Naive thymus-derived CD4-positive, alpha-beta T cell (primary cell): ENCODE results near the gene AGL. TPM values are rescaled to one million over a fixed set of nuclear protein-coding genes. Genes with fewer than 3 reads are reported as not detected.
"Not testable (repeated sequence)": the region's sequence is repeated elsewhere in the genome, so short reads cannot be mapped to it uniquely, and the experiment has no call there.

Experiments
- ATAC-seq: fragments of 150-1000 bp; cut with Tn5 transposase; 2 replicates; pipeline ENCODE4 v1.10.0; 2021; ENCODE audit warnings: mild to moderate bottlenecking, moderate library complexity
- CTCF ChIA-PET: fragments of 350-600 bp; sonication (Branson Sonifier 250); formaldehyde crosslinking; loops from one replicate; lab custom pipeline; 2021; ENCODE audit warnings: antibody characterized with exemption; lab: Charles Lee
- POLR2A ChIA-PET: fragments of 350-600 bp; sonication (Branson Sonifier 250); formaldehyde crosslinking; loops from one replicate; lab custom pipeline; 2021; ENCODE audit warnings: antibody characterized with exemption, inconsistent platforms; lab: Charles Lee
- DNase-seq, 9 donors: peaks; one replicate each; pipeline versions ENCODE4 v3.0.0 to v3.0.0-alpha.2; 2020 to 2022; ENCODE audit warnings: mixed read lengths in 1 of 9
- H3K27ac ChIP-seq: one replicate; pipeline ENCODE4 v1.7.0; 2013; ENCODE audit warnings: mild to moderate bottlenecking, low read depth, low read length, moderate library complexity
- H3K27me3 ChIP-seq, 2 donors: one replicate each; pipeline ENCODE4 v1.7.0; 2013; ENCODE audit warnings: low read length in 2 of 2, mild to moderate bottlenecking in 2 of 2, moderate library complexity in 2 of 2; ENCODE audit not compliant: control insufficient read depth in 2 of 2, insufficient read depth in 2 of 2
- H3K36me3 ChIP-seq, 3 experiments: 1 replicate in 2 of 3; 2 replicates in 1 of 3; pipeline ENCODE4 v1.7.0; 2013; ENCODE audit warnings: low read length in 3 of 3, mild to moderate bottlenecking in 3 of 3, moderate library complexity in 1 of 3; ENCODE audit not compliant: insufficient read depth in 3 of 3, control insufficient read depth in 2 of 3
- H3K4me1 ChIP-seq, 2 donors: one replicate each; pipeline ENCODE4 v1.7.0; 2013; ENCODE audit warnings: low read length in 2 of 2, mild to moderate bottlenecking in 2 of 2, moderate library complexity in 1 of 2; ENCODE audit not compliant: control insufficient read depth in 2 of 2, insufficient read depth in 2 of 2
- H3K4me3 ChIP-seq: 2 replicates; pipeline ENCODE4 v1.7.0; 2013; ENCODE audit warnings: mild to moderate bottlenecking, low read length
- H3K9me3 ChIP-seq, 3 experiments: 1 replicate in 2 of 3; 2 replicates in 1 of 3; pipeline ENCODE4 v1.7.0; 2013; ENCODE audit warnings: low read length in 3 of 3; ENCODE audit not compliant: control insufficient read depth in 2 of 3
- H3K27ac Mint-ChIP-seq, 9 donors: one replicate each; pipeline ENCODE4 v1.8.0; 2020 to 2022; ENCODE audit warnings: mixed read lengths in 9 of 9, mild to moderate bottlenecking in 8 of 9, moderate library complexity in 5 of 9, inconsistent platforms in 2 of 9
- H3K27me3 Mint-ChIP-seq, 5 donors: one replicate each; pipeline ENCODE4 v1.8.0; 2021 to 2022; ENCODE audit warnings: mixed read lengths in 5 of 5, mild to moderate bottlenecking in 1 of 5
- H3K36me3 Mint-ChIP-seq, 5 donors: one replicate each; pipeline ENCODE4 v1.8.0; 2020 to 2022; ENCODE audit warnings: mixed read lengths in 5 of 5, mild to moderate bottlenecking in 3 of 5, inconsistent platforms in 1 of 5
- H3K4me1 Mint-ChIP-seq, 7 donors: one replicate each; pipeline ENCODE4 v1.8.0; 2020 to 2022; ENCODE audit warnings: mixed read lengths in 7 of 7, mild to moderate bottlenecking in 3 of 7, inconsistent platforms in 1 of 7
- H3K4me3 Mint-ChIP-seq, 10 donors: one replicate each; pipeline ENCODE4 v1.8.0; 2020 to 2022; ENCODE audit warnings: mild to moderate bottlenecking in 10 of 10, mixed read lengths in 10 of 10, moderate library complexity in 6 of 10, inconsistent platforms in 2 of 10
- H3K9me3 Mint-ChIP-seq, 11 donors: one replicate each; pipeline ENCODE4 v1.8.0; 2020 to 2022; ENCODE audit warnings: mixed read lengths in 11 of 11, mild to moderate bottlenecking in 4 of 11, inconsistent platforms in 1 of 11, moderate library complexity in 1 of 11
- intact Hi-C, 2 donors: fragments of 100-400 bp; cut with micrococcal nuclease; formaldehyde crosslinking; loops; one replicate each; pipeline ENCODE4 v1.15.1; 2023
- polyA plus RNA-seq, 2 donors: library from polyadenylated mRNA; unstranded; fragments of 300-500 nt; fragmentation: Illumina TruSeq; gene quantifications; one replicate each; pipeline ENCODE4 v1.2.3, GENCODE V29; 2021
- total RNA-seq, 6 experiments: library from RNA in 5 of 6; stranded (reverse) in 5 of 6; gene quantifications; 1 replicate in 5 of 6; 2 replicates in 1 of 6; pipeline ENCODE4 v1.2.3 and lab custom pipeline; 2021 to 2026

AGL gene
- total and polyA plus RNA-seq, 7 experiments from 2014 or later = 10.8 to 20.1 (median 12.5) TPM

GRCh38 chr1:99872063-99872462 is 21.9 kb downstream of the AGL start:
- Histone ChIP-seq H3K36me3 (peaks cover 0 to 12% (median 0%) of the 10 kb centered on the region in 3 experiments), H3K27ac (no peak overlapping the region), H3K4me1 (no peaks in the 10 kb centered on the region), H3K9me3 (no peaks in the 10 kb centered on the region), H3K4me3 (no peak overlapping the region), H3K27me3 (no peaks in the 10 kb centered on the region)
- ChIA-PET POLR2A (interaction anchor here (0.6 kb wide), 1 partner anchor 8 kb away, joined by 5 read pairs; no protein-coding TSS in a partner anchor), CTCF (no interaction called here)
- Mint-ChIP-seq H3K9me3 (no peaks in the 10 kb centered on the region), H3K4me1 (peaks cover 0 to 1% (median 0%) of the 10 kb centered on the region in 7 donors), H3K36me3 (peaks cover 0 to 15% (median 12%) of the 10 kb centered on the region in 5 donors), H3K27ac (no peak overlapping the region), H3K27me3 (no peaks in the 10 kb centered on the region), H3K4me3 (no peak overlapping the region)
- intact Hi-C loops = no loop called here
- ATAC-seq = no peak
- no peak for DNase-seq

- H3K4me3 ChIP-seq = no peak overlapping the region
- H3K36me3 ChIP-seq = peaks cover 0 to 17% (median 8%) of the 10 kb centered on the region in 3 experiments
- H3K4me1 Mint-ChIP-seq = no peaks in the 10 kb centered on the region
- ChIA-PET POLR2A (no interaction called here), CTCF (no interaction called here)
- no peak overlapping the region for H3K27ac ChIP-seq
- no peak overlapping the region for H3K4me3 Mint-ChIP-seq
- peaks cover 4 to 29% (median 20%) of the 10 kb centered on the region in 5 donors for H3K36me3 Mint-ChIP-seq
- H3K27me3 Mint-ChIP-seq = no peaks in the 10 kb centered on the region
- H3K9me3 ChIP-seq = no peaks in the 10 kb centered on the region
- H3K27ac Mint-ChIP-seq = no peak overlapping the region
- DNase-seq = no peak
- intact Hi-C loops = no loop called here
- H3K9me3 Mint-ChIP-seq = no peaks in the 10 kb centered on the region
- H3K27me3 ChIP-seq = no peaks in the 10 kb centered on the region
- no peak for ATAC-seq
- H3K4me1 ChIP-seq = no peaks in the 10 kb centered on the region
Observed at GRCh38 chr1:99877568-99877967, 27.4 kb downstream of the AGL start.

GRCh38 chr1:99886179-99886578 is 36.0 kb downstream of the AGL start:
- Mint-ChIP-seq H3K4me3 (no peak overlapping the region), H3K27me3 (no peaks in the 10 kb centered on the region), H3K36me3 (peaks cover 11 to 59% (median 26%) of the 10 kb centered on the region in 5 donors), H3K27ac (no peak overlapping the region), H3K9me3 (no peaks in the 10 kb centered on the region), H3K4me1 (peaks cover 0 to 3% (median 0%) of the 10 kb centered on the region in 7 donors)
- intact Hi-C loops = no loop called here
- no peaks in the 10 kb centered on the region for H3K27me3 ChIP-seq
- ChIA-PET POLR2A (no interaction called here), CTCF (interaction anchor here (0.6 kb wide), 2 partner anchors 78 to 384 kb away, joined by 3 to 5 read pairs; no protein-coding TSS in a partner anchor)
- H3K9me3 ChIP-seq = no peaks in the 10 kb centered on the region
- ATAC-seq (no peak), DNase-seq (no peak)
- H3K4me1 ChIP-seq = no peaks in the 10 kb centered on the region
- peaks cover 4 to 41% (median 10%) of the 10 kb centered on the region in 3 experiments for H3K36me3 ChIP-seq
- no peak overlapping the region for H3K4me3 ChIP-seq
- H3K27ac ChIP-seq = no peak overlapping the region

- H3K27ac ChIP-seq = no peak overlapping the region
- H3K27ac Mint-ChIP-seq = no peak overlapping the region
- no peak for DNase-seq
- H3K4me1 ChIP-seq = no peaks in the 10 kb centered on the region
- POLR2A ChIA-PET = no interaction called here
- H3K27me3 ChIP-seq = no peaks in the 10 kb centered on the region
- peaks cover 11 to 60% (median 20%) of the 10 kb centered on the region in 5 donors for H3K36me3 Mint-ChIP-seq
- H3K4me1 Mint-ChIP-seq = peaks cover 0 to 3% (median 0%) of the 10 kb centered on the region in 7 donors
- H3K9me3 ChIP-seq = no peaks in the 10 kb centered on the region
- ATAC-seq = no peak
- H3K4me3 Mint-ChIP-seq = no peak overlapping the region
- H3K36me3 ChIP-seq = peaks cover 4 to 39% (median 8%) of the 10 kb centered on the region in 3 experiments
- H3K27me3 Mint-ChIP-seq = no peaks in the 10 kb centered on the region
- H3K4me3 ChIP-seq = no peak overlapping the region
- intact Hi-C loops = no loop called here
- CTCF ChIA-PET = interaction anchor here (0.6 kb wide), 1 partner anchor 78 kb away, joined by 3 read pairs; no protein-coding TSS in a partner anchor
- H3K9me3 Mint-ChIP-seq = no peaks in the 10 kb centered on the region
Observed at GRCh38 chr1:99886841-99887240, 36.7 kb downstream of the AGL start.

- Histone ChIP-seq H3K9me3 (no peaks in the 10 kb centered on the region), H3K4me1 (no peaks in the 10 kb centered on the region), H3K4me3 (no peak overlapping the region), H3K36me3 (peaks cover 4 to 37% (median 8%) of the 10 kb centered on the region in 3 experiments), H3K27me3 (no peaks in the 10 kb centered on the region), H3K27ac (no peak overlapping the region)
- no peaks in the 10 kb centered on the region for H3K27me3 Mint-ChIP-seq
- intact Hi-C loops = no loop called here
- DNase-seq (no peak), ATAC-seq (no peak)
- ChIA-PET POLR2A (no interaction called here), CTCF (interaction anchor here (0.6 kb wide), 1 partner anchor 356 kb away, joined by 3 read pairs; no protein-coding TSS in a partner anchor)
- peaks cover 11 to 58% (median 15%) of the 10 kb centered on the region in 5 donors for H3K36me3 Mint-ChIP-seq
- H3K9me3 Mint-ChIP-seq = no peaks in the 10 kb centered on the region
- peaks cover 0 to 3% (median 0%) of the 10 kb centered on the region in 7 donors for H3K4me1 Mint-ChIP-seq
- no peak overlapping the region for H3K27ac Mint-ChIP-seq
- H3K4me3 Mint-ChIP-seq = no peak overlapping the region
Observed at GRCh38 chr1:99887890-99888289, 37.7 kb downstream of the AGL start.

GRCh38 chr1:99891997-99892396 is 41.8 kb downstream of the AGL start:
- H3K27ac Mint-ChIP-seq = no peak overlapping the region
- H3K4me1 ChIP-seq = no peaks in the 10 kb centered on the region
- peaks cover 4 to 20% (median 8%) of the 10 kb centered on the region in 3 experiments for H3K36me3 ChIP-seq
- peaks cover 12 to 46% (median 18%) of the 10 kb centered on the region in 5 donors for H3K36me3 Mint-ChIP-seq
- ATAC-seq = no peak
- DNase-seq = no peak
- H3K9me3 ChIP-seq = no peaks in the 10 kb centered on the region
- H3K4me3 ChIP-seq = no peak overlapping the region
- H3K27ac ChIP-seq = no peak overlapping the region
- no peaks in the 10 kb centered on the region for H3K27me3 ChIP-seq
- ChIA-PET POLR2A (no interaction called here), CTCF (no interaction called here)
- no peaks in the 10 kb centered on the region for H3K9me3 Mint-ChIP-seq
- H3K4me1 Mint-ChIP-seq = no peaks in the 10 kb centered on the region
- H3K4me3 Mint-ChIP-seq = no peak overlapping the region
- intact Hi-C loops = loop anchor here in 1 of 2 donors (10.0 kb wide), 1 partner anchor 973 kb away; no protein-coding TSS in a partner anchor
- no peaks in the 10 kb centered on the region for H3K27me3 Mint-ChIP-seq

GRCh38 chr1:99903278-99903677 is 53.1 kb downstream of the AGL start:
- CTCF ChIA-PET, H3K27me3 Mint-ChIP-seq: not testable (repeated sequence)

More at GRCh38 chr1:99903278-99903677, 53.1 kb downstream of the AGL start:
- H3K36me3 ChIP-seq = peaks cover 0 to 24% (median 7%) of the 10 kb centered on the region in 3 experiments
- H3K9me3 Mint-ChIP-seq = peaks cover 0 to 16% (median 6%) of the 10 kb centered on the region in 11 donors
- POLR2A ChIA-PET, H3K4me1 Mint-ChIP-seq, H3K9me3 ChIP-seq, H3K4me1 ChIP-seq, H3K27me3 ChIP-seq, DNase-seq, ATAC-seq, H3K27ac Mint-ChIP-seq, H3K27ac ChIP-seq, H3K4me3 Mint-ChIP-seq, intact Hi-C loops, H3K4me3 ChIP-seq: not testable (repeated sequence)
- H3K36me3 Mint-ChIP-seq = peaks cover 19 to 75% (median 55%) of the 10 kb centered on the region in 5 donors
